Keratinocyte (primary cell): ENCODE results near the gene RCAN3. TPM values are rescaled to one million over a fixed set of nuclear protein-coding genes. Genes with fewer than 3 reads are reported as not detected.

ENCODE experiments used
- DNase-seq: peaks from one replicate; pipeline ENCODE4 v3.0.0-alpha.2; 2011; ENCODE audit warnings: low read depth, missing footprints, low spot score
- FAIRE-seq: peaks from 2 replicates; lab custom pipeline; 2011; peaks lifted over from hg19 to GRCh38; lab: Jason Lieb, UNC
- H2AFZ ChIP-seq: 2 replicates; pipeline ENCODE4 v1.6.0; 2012; ENCODE audit warnings: low read length, control low read depth, inconsistent platforms; ENCODE audit not compliant: control insufficient read depth
- H3K27ac ChIP-seq: 2 replicates; pipeline ENCODE4 v1.5.1; 2011; ENCODE audit warnings: low read length; ENCODE audit not compliant: control insufficient read depth, insufficient read depth
- H3K27me3 ChIP-seq: 3 replicates; pipeline ENCODE4 v1.6.0; 2011; ENCODE audit warnings: low read length; ENCODE audit not compliant: control insufficient read depth, insufficient read depth; ENCODE audit errors: extremely low read depth
- H3K36me3 ChIP-seq, 2 experiments: 2 replicates in 1 of 2; 3 replicates in 1 of 2; pipeline ENCODE4 v1.5.1; 2011; ENCODE audit warnings: low read length in 2 of 2, mild to moderate bottlenecking in 1 of 2; ENCODE audit not compliant: control insufficient read depth in 2 of 2, insufficient read depth in 2 of 2; ENCODE audit errors: extremely low read depth in 1 of 2
- H3K4me1 ChIP-seq: 3 replicates; pipeline ENCODE4 v1.5.1; 2011; ENCODE audit warnings: low read length; ENCODE audit not compliant: control insufficient read depth, insufficient read depth; ENCODE audit errors: extremely low read depth
- H3K4me2 ChIP-seq: 3 replicates; pipeline ENCODE4 v1.6.0; 2011; ENCODE audit warnings: low read depth, low read length; ENCODE audit not compliant: control insufficient read depth, insufficient read depth; ENCODE audit errors: extremely low read depth
- H3K4me3 ChIP-seq, 3 experiments: fragments of 200-600 bp in 1 of 3; sonication (generic) in 1 of 3; 2 replicates in 2 of 3; 3 replicates in 1 of 3; pipeline ENCODE4 v1.5.1; 2011 to 2016; ENCODE audit warnings: low read length in 3 of 3, mild to moderate bottlenecking in 3 of 3, control low read depth in 2 of 3, inconsistent platforms in 1 of 3, low read depth in 1 of 3, mixed read lengths in 1 of 3, mixed run types in 1 of 3, moderate library complexity in 1 of 3; ENCODE audit not compliant: control insufficient read depth in 2 of 3, insufficient read depth in 2 of 3; ENCODE audit errors: extremely low read depth in 1 of 3
- H3K79me2 ChIP-seq: 2 replicates; pipeline ENCODE4 v1.6.0; 2012; ENCODE audit warnings: low read length; ENCODE audit not compliant: control insufficient read depth, insufficient read depth
- H3K9ac ChIP-seq: 3 replicates; pipeline ENCODE4 v1.6.0; 2011; ENCODE audit warnings: low read length; ENCODE audit not compliant: control insufficient read depth, insufficient read depth; ENCODE audit errors: extremely low read depth
- H3K9me1 ChIP-seq: 3 replicates; pipeline ENCODE4 v1.6.0; 2011; ENCODE audit warnings: low read length; ENCODE audit not compliant: control insufficient read depth, insufficient read depth; ENCODE audit errors: extremely low read depth
- H3K9me3 ChIP-seq: 2 replicates; pipeline ENCODE4 v1.5.1; 2012; ENCODE audit warnings: low read depth, low read length; ENCODE audit not compliant: control insufficient read depth
- H4K20me1 ChIP-seq: 3 replicates; pipeline ENCODE4 v1.6.0; 2011; ENCODE audit warnings: low read length; ENCODE audit not compliant: control insufficient read depth, insufficient read depth; ENCODE audit errors: extremely low read depth
- EZH2 ChIP-seq: IDR thresholded peaks from one replicate; pipeline ENCODE4 v1.6.1; 2012; ENCODE audit warnings: inconsistent platforms, mild to moderate bottlenecking, low read length, moderate library complexity
- dilution Hi-C: fragments of 300-500 bp; cut with MboI; formaldehyde crosslinking; loops from one replicate; pipeline ENCODE4 v1.7.0; 2020; ENCODE audit warnings: low sequenced_read_pairs; ENCODE audit not compliant: extremely low pct_ligation_motif_present
- polyA plus RNA-seq, 5 experiments: library from polyadenylated mRNA; depleted of rRNA in 3 of 5; stranded (reverse) in 3 of 5; stranded (forward) in 1 of 5; unstranded in 1 of 5; fragments of >200 nt; gene quantifications; 1 replicate in 1 of 5; 2 replicates in 3 of 5; 3 replicates in 1 of 5; pipeline versions ENCODE4 v1.2.1 to v1.2.3, GENCODE V29; 2011 to 2012; ENCODE audit warnings: missing spikeins in 2 of 5, low read depth in 1 of 5, low replicate concordance in 1 of 5
- TF ChIP-seq, protein P1 (sequence below), 3 experiments: IDR thresholded peaks in 1 of 3; conservative IDR thresholded peaks in 1 of 3; optimal IDR thresholded peaks in 1 of 3; 2 replicates in 2 of 3; 3 replicates in 1 of 3; pipeline versions ENCODE3 to v1.5.1; 2011; ENCODE audit warnings: low read length in 3 of 3, mild to moderate bottlenecking in 3 of 3, moderate library complexity in 2 of 3, control low read depth in 1 of 3, inconsistent platforms in 1 of 3; ENCODE audit not compliant: insufficient read depth in 2 of 3; ENCODE audit errors: extremely low read depth in 1 of 3

The RCAN3 gene
- polyA plus RNA-seq, 1 donor (not counting 4 experiments of a cell fraction or from before 2014, with no cell fraction given): 13.8 TPM

DNA sequence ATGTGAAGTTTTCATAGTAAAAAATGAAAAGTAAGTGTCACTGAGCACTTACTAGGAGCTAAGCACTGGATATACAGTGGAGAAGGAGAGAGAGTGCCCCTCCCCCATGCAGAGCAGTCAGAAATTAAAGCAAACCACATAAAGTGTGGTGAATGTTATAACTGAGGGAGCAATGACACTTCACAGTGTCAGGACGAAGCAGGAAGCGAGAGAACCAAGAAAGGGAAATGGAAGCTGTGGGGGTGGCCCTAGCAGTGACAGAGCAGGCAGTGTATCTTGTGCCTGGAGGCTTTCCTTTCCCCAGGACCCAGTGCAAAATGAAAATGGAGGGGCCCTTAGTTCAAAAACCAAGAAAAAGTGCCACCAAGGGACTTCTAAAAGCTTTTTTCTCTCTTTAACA is 21.5 kb upstream of the RCAN3 start:
- TF ChIP-seq, protein P1, sequence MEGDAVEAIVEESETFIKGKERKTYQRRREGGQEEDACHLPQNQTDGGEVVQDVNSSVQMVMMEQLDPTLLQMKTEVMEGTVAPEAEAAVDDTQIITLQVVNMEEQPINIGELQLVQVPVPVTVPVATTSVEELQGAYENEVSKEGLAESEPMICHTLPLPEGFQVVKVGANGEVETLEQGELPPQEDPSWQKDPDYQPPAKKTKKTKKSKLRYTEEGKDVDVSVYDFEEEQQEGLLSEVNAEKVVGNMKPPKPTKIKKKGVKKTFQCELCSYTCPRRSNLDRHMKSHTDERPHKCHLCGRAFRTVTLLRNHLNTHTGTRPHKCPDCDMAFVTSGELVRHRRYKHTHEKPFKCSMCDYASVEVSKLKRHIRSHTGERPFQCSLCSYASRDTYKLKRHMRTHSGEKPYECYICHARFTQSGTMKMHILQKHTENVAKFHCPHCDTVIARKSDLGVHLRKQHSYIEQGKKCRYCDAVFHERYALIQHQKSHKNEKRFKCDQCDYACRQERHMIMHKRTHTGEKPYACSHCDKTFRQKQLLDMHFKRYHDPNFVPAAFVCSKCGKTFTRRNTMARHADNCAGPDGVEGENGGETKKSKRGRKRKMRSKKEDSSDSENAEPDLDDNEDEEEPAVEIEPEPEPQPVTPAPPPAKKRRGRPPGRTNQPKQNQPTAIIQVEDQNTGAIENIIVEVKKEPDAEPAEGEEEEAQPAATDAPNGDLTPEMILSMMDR (optimal IDR thresholded peaks at IDR 0.05 in 1 of 3, IDR thresholded peaks at IDR 0.05 in 1 of 3, conservative IDR thresholded peaks at IDR 0.05 in 1 of 3; ENCODE audit: extremely low read depth in 1 of 3, insufficient read depth in 2 of 3, low read length in 3 of 3): no peak
- no peak for TF ChIP-seq EZH2
- Histone ChIP-seq H4K20me1 (no peaks in the 10 kb centered on the region), H3K4me2 (no peak overlapping the region), H2AFZ (no peak overlapping the region), H3K9ac (no peak overlapping the region), H3K27me3 (no peaks in the 10 kb centered on the region), H3K9me3 (no peaks in the 10 kb centered on the region), H3K79me2 (no peaks in the 10 kb centered on the region), H3K27ac (no peak overlapping the region), H3K4me3 (no peak overlapping the region), H3K36me3 (no peaks in the 10 kb centered on the region), H3K4me1 (no peaks in the 10 kb centered on the region), H3K9me1 (no peaks in the 10 kb centered on the region)
- FAIRE-seq: no peak
- DNase-seq: no peak
- dilution Hi-C loops: no loop called here

DNA sequence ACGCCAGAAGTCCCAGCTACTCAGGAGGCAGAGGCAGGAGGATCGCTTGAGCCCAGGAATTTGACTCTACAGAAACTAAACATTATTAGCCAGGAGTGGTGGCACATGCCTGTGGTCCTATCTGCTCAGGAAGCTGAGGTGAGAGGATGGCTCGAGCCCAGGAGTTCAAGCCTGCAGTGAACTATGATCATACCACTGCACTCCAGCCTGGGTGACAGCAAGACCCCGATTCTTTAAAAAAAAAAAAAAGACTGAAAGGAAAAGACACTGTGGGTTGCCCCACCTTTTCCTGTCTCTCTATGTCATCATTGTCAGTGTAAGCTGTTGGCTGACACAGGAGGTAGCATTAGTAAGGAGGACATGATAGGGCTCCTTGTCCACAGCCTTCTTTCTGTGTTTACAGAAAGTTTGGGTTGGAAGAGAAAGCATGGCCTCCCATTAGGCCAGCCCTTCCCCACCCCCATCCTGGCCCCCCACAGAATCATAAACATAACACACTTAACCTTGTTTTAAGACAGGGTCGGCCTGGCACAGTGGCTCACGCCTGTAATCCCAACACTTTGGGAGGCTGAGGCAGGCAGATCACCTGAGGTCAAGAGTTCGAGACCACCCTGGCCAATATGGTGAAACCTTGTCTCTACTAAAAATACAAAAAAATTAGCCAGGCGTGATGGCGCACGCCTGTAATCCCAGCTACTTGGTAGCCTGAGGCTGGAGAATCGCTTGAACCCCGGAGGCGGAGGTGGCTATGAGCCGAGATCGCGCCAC is 20.6 kb upstream of the RCAN3 start:
- H3K4me3 ChIP-seq: no peak overlapping the region
- no peaks in the 10 kb centered on the region for H3K27me3 ChIP-seq
- H3K9ac ChIP-seq: no peak overlapping the region
- H2AFZ ChIP-seq: no peak overlapping the region
- dilution Hi-C loops: no loop called here
- H3K27ac ChIP-seq: no peak overlapping the region
- no peaks in the 10 kb centered on the region for H3K36me3 ChIP-seq
- FAIRE-seq: no peak
- no peak overlapping the region for H3K4me2 ChIP-seq
- no peaks in the 10 kb centered on the region for H3K79me2 ChIP-seq
- TF ChIP-seq, protein P1 (optimal IDR thresholded peaks at IDR 0.05 in 1 of 3, IDR thresholded peaks at IDR 0.05 in 1 of 3, conservative IDR thresholded peaks at IDR 0.05 in 1 of 3; ENCODE audit: extremely low read depth in 1 of 3, insufficient read depth in 2 of 3, low read length in 3 of 3): no peak
- TF ChIP-seq EZH2: no peak
- no peaks in the 10 kb centered on the region for H3K4me1 ChIP-seq
- H3K9me1 ChIP-seq: no peaks in the 10 kb centered on the region
- H4K20me1 ChIP-seq: no peaks in the 10 kb centered on the region
- DNase-seq: no peak
- no peaks in the 10 kb centered on the region for H3K9me3 ChIP-seq
